ENCODE results near the gene SYT7.

SYT7 gene

DNA sequence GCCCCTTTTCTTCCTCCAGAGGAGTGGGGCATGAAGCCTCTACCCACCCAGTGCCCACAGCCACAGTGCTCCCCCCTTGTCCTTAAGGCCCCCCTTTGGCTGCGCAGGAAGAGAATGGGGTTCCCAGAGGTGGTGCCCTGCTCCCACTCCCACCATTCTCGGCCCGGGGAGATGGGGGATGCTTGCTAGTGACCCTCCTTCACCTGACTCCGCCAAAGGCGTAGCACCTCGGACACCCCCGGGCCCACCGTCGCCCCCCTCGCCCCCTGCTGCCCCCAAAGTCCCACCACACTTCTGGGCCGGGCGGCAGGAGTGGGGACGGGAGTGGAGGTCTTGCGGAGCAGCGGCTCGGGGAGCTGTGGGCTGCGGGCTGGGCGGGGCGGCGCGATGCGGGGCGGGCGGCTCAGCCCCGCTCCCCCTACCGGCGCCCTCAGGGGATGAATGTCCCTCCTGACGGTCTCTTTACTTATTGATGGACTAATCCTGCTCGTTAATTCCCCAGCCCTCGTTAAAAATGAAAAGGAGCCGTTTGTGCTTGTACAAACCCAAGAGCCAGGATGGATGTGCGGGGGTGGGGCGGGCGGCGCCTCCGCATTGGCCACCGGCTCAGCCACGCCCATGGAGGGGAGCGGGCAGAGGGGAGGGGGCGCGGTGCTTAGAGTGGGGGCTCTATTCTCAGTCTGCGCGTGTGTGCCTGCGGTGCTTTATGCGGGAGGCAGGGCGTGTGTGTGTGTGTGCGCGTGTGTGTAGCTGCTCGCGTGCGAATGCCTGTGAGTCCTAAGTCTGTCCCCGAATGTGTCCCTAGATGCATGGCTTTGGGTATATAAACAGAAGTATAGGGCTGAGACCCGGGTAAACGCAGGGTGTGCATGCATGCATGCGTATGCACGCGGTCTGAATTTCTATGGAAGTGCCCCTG lies 25.6 kb downstream of the SYT7 start:
- no peaks in the 10 kb centered on the region for H3K4me1 ChIP-seq (ENCODE audit: control insufficient read depth in 1 of 2, insufficient read depth in 1 of 2, low read depth in 1 of 2, low read length in 1 of 2)
- H3K4me3 ChIP-seq (ENCODE audit: low read depth in 1 of 2, low read length in 1 of 2): no peak overlapping the region
- H3K36me3 ChIP-seq: no peaks in the 10 kb centered on the region
- TF ChIP-seq, protein P1, sequence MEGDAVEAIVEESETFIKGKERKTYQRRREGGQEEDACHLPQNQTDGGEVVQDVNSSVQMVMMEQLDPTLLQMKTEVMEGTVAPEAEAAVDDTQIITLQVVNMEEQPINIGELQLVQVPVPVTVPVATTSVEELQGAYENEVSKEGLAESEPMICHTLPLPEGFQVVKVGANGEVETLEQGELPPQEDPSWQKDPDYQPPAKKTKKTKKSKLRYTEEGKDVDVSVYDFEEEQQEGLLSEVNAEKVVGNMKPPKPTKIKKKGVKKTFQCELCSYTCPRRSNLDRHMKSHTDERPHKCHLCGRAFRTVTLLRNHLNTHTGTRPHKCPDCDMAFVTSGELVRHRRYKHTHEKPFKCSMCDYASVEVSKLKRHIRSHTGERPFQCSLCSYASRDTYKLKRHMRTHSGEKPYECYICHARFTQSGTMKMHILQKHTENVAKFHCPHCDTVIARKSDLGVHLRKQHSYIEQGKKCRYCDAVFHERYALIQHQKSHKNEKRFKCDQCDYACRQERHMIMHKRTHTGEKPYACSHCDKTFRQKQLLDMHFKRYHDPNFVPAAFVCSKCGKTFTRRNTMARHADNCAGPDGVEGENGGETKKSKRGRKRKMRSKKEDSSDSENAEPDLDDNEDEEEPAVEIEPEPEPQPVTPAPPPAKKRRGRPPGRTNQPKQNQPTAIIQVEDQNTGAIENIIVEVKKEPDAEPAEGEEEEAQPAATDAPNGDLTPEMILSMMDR (IDR thresholded peaks at IDR 0.05): no peak
- peaks cover 82% of the 10 kb centered on the region for H3K27me3 ChIP-seq
- H3K27ac ChIP-seq: no peak overlapping the region
- H3K9me3 ChIP-seq: no peaks in the 10 kb centered on the region

DNA sequence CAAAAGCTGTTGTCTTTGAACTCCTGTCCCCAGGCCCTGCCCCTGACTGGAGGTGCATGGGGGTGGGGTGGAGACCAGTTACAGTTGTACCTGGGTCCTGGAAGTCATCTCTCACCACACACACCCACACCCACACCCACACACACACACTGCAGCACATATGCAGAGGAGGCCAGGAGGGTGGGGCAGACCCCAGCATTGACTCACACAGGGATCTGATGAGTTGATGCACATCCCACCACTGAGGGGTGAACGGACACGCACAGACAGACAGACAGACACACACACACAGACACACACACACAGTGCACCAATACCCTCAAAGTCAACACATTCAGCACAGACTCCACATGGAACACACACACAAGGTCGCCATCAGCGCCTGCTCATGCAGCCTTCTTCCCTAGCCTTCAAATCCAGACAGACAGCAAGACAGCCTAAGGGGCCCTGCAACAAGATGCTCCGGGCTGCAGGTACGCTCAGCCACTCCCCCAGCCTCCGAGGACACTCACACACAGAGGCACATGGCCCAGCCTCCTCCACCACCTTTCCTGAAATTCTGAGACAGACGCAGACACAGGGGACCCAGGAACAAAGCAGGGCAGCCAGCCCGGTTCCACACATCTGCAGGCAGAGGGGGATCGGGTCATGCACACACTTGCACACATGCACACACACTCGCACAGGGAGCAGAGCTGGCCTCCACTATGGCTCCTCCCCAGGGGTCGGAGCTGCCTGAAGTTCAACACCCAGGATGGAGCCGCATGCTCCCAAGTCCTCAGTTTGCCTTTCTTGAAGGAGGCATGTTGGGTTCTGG lies 26.5 kb downstream of the SYT7 start:
- H3K36me3 ChIP-seq: no peaks in the 10 kb centered on the region
- no peak overlapping the region for H3K4me3 ChIP-seq (ENCODE audit: low read depth in 1 of 2, low read length in 1 of 2)
- no peak overlapping the region for H3K27ac ChIP-seq
- peaks cover 77% of the 10 kb centered on the region for H3K27me3 ChIP-seq
- H3K9me3 ChIP-seq: no peaks in the 10 kb centered on the region
- TF ChIP-seq, protein P1 (IDR thresholded peaks at IDR 0.05): no peak
- H3K4me1 ChIP-seq (ENCODE audit: control insufficient read depth in 1 of 2, insufficient read depth in 1 of 2, low read depth in 1 of 2, low read length in 1 of 2): no peaks in the 10 kb centered on the region

GRCh38 chr11:61553373-61554171 lies 27.3 kb downstream of the SYT7 start:
- H3K36me3 ChIP-seq: no peaks in the 10 kb centered on the region
- no peaks in the 10 kb centered on the region for H3K4me1 ChIP-seq (ENCODE audit: control insufficient read depth in 1 of 2, insufficient read depth in 1 of 2, low read depth in 1 of 2, low read length in 1 of 2)
- no peak overlapping the region for H3K4me3 ChIP-seq (ENCODE audit: low read depth in 1 of 2, low read length in 1 of 2)
- H3K27ac ChIP-seq: no peak overlapping the region
- H3K9me3 ChIP-seq: no peaks in the 10 kb centered on the region
- peaks cover 69% of the 10 kb centered on the region for H3K27me3 ChIP-seq
- TF ChIP-seq, protein P1 (IDR thresholded peaks at IDR 0.05): no peak

- Histone ChIP-seq H3K36me3 (no peaks in the 10 kb centered on the region), H3K4me1 (ENCODE audit: control insufficient read depth in 1 of 2, insufficient read depth in 1 of 2, low read depth in 1 of 2, low read length in 1 of 2) (no peaks in the 10 kb centered on the region), H3K9me3 (no peaks in the 10 kb centered on the region), H3K27me3 (peaks cover 62% of the 10 kb centered on the region), H3K4me3 (ENCODE audit: low read depth in 1 of 2, low read length in 1 of 2) (no peak overlapping the region), H3K27ac (no peak overlapping the region)
- TF ChIP-seq, protein P1 (IDR thresholded peaks at IDR 0.05): no peak
Observed at GRCh38 chr11:61552108-61552635, 28.7 kb downstream of the SYT7 start.

- Histone ChIP-seq H3K9me3 (no peaks in the 10 kb centered on the region), H3K4me1 (ENCODE audit: control insufficient read depth in 1 of 2, insufficient read depth in 1 of 2, low read depth in 1 of 2, low read length in 1 of 2) (no peaks in the 10 kb centered on the region)
- TF ChIP-seq, protein P1 (IDR thresholded peaks at IDR 0.05): no peak
Observed at GRCh38 chr11:61551634-61552033, 29.2 kb downstream of the SYT7 start.

More at GRCh38 chr11:61551634-61552033, 29.2 kb downstream of the SYT7 start:
- H3K27me3 ChIP-seq: peaks cover 59% of the 10 kb centered on the region
- no peak overlapping the region for H3K4me3 ChIP-seq (ENCODE audit: low read depth in 1 of 2, low read length in 1 of 2)
- no peak overlapping the region for H3K27ac ChIP-seq
- no peaks in the 10 kb centered on the region for H3K36me3 ChIP-seq
